ENCODE measurements around the gene SH3GL2.

DNA sequence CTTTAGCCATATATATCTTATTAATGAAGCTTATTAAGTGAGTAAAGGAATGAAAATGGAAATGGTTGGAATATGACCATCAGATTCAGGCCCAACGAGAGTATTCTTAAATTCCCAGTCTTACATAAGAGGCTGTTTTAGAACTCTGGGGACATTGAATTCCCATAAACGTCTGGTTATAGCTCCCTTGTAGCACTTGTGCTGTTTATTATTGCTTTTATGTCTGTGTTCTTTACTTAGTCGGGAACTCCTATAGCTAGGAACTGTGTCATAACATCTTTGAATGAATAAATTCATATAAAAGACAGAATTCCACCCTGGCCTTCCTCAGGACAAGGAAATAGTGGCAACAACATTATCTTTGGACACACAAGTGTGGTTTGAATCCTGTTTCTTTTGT is 58.4 kb downstream of the SH3GL2 start:
- TF ChIP-seq, protein P1, sequence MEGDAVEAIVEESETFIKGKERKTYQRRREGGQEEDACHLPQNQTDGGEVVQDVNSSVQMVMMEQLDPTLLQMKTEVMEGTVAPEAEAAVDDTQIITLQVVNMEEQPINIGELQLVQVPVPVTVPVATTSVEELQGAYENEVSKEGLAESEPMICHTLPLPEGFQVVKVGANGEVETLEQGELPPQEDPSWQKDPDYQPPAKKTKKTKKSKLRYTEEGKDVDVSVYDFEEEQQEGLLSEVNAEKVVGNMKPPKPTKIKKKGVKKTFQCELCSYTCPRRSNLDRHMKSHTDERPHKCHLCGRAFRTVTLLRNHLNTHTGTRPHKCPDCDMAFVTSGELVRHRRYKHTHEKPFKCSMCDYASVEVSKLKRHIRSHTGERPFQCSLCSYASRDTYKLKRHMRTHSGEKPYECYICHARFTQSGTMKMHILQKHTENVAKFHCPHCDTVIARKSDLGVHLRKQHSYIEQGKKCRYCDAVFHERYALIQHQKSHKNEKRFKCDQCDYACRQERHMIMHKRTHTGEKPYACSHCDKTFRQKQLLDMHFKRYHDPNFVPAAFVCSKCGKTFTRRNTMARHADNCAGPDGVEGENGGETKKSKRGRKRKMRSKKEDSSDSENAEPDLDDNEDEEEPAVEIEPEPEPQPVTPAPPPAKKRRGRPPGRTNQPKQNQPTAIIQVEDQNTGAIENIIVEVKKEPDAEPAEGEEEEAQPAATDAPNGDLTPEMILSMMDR (IDR thresholded peaks at IDR 0.05): no peak
- TF ChIP-seq POLR2AphosphoS5 (IDR thresholded peaks at IDR 0.05) (peak; percentile 68), POLR2A (IDR thresholded peaks at IDR 0.05) (no peak)
